ENCODE results near the gene APIP. TPM values are rescaled to one million over a fixed set of nuclear protein-coding genes. Genes with fewer than 3 reads are reported as not detected.

APIP gene
- total and polyA plus RNA-seq, 2 donors (not counting 1 experiment from before 2014, with no cell fraction given), result 32.2 to 32.7 TPM

DNA sequence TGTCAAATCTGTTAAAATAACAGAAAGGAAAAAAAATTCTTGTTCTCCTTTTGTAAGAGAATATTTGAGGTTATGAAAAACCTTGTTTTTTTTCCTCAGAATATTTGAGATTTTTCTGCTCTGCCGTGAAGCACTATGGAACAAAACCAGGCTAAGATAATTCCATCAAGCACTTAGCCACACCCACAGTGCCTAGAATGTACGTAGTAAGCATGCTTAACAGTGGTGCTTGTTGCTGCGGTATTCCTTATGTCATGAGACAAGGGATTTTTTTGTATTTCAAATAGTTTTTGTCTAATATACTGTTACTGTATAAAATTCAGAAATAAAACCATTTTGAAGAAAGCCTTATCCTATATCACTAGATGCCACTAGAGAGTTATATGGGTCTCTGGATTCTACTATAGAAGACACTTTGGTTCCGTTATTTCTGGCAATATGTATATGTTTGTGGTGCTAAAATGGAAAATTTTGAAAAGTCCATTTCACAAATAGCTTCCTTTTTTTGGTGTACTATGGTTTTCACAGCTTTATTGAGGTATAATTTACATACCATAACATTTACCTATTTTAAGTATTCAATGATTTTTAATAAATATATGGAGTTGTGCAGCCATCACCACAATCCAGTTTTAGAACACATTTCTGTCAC lies 24.0 kb upstream of the APIP start:
- peak; percentile 12 to 88 for DNase-seq (ENCODE audit: low read depth in 2 of 2)
- H3K27ac ChIP-seq (ENCODE audit: insufficient read depth, low read length), result no peak overlapping the region
- H3K79me2 ChIP-seq (ENCODE audit: control insufficient read depth, insufficient read depth, low read length), result peaks cover 6% of the 10 kb centered on the region
- H3K9ac ChIP-seq (ENCODE audit: insufficient read depth, low read length), result no peak overlapping the region
- no peaks in the 10 kb centered on the region for H3K36me3 ChIP-seq (ENCODE audit: control insufficient read depth, insufficient read depth, low read length)
- no peak overlapping the region for H3K4me3 ChIP-seq (replicated peaks in 1 of 4; ENCODE audit: control extremely low read depth in 1 of 4, insufficient read depth in 1 of 4, low read depth in 3 of 4, low read length in 4 of 4)
- no peak overlapping the region for H3K4me2 ChIP-seq (ENCODE audit: extremely low read depth, insufficient read depth, low read length)
- H3K27me3 ChIP-seq (ENCODE audit: control insufficient read depth, insufficient read depth, low read length), result no peaks in the 10 kb centered on the region
- no peak overlapping the region for H2AFZ ChIP-seq (ENCODE audit: low read length)
- TF ChIP-seq EZH2 (IDR thresholded peaks at IDR 0.05; ENCODE audit: low read length, missing control alignments), result no peak
- TF ChIP-seq, protein P1, sequence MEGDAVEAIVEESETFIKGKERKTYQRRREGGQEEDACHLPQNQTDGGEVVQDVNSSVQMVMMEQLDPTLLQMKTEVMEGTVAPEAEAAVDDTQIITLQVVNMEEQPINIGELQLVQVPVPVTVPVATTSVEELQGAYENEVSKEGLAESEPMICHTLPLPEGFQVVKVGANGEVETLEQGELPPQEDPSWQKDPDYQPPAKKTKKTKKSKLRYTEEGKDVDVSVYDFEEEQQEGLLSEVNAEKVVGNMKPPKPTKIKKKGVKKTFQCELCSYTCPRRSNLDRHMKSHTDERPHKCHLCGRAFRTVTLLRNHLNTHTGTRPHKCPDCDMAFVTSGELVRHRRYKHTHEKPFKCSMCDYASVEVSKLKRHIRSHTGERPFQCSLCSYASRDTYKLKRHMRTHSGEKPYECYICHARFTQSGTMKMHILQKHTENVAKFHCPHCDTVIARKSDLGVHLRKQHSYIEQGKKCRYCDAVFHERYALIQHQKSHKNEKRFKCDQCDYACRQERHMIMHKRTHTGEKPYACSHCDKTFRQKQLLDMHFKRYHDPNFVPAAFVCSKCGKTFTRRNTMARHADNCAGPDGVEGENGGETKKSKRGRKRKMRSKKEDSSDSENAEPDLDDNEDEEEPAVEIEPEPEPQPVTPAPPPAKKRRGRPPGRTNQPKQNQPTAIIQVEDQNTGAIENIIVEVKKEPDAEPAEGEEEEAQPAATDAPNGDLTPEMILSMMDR (conservative IDR thresholded peaks at IDR 0.05 in 1 of 2, IDR thresholded peaks at IDR 0.05 in 1 of 2; ENCODE audit: low read depth in 1 of 2, low read length in 2 of 2), result peak in 1 of 2 donors; percentile 12
- H3K4me1 ChIP-seq (ENCODE audit: control insufficient read depth, extremely low read depth, insufficient read depth, low read length), result no peaks in the 10 kb centered on the region
- H3K9me3 ChIP-seq (ENCODE audit: control insufficient read depth, insufficient read depth, low read depth, low read length), result no peaks in the 10 kb centered on the region
- H4K20me1 ChIP-seq (ENCODE audit: control insufficient read depth, extremely low read depth, insufficient read depth, low read length), result no peaks in the 10 kb centered on the region

DNA sequence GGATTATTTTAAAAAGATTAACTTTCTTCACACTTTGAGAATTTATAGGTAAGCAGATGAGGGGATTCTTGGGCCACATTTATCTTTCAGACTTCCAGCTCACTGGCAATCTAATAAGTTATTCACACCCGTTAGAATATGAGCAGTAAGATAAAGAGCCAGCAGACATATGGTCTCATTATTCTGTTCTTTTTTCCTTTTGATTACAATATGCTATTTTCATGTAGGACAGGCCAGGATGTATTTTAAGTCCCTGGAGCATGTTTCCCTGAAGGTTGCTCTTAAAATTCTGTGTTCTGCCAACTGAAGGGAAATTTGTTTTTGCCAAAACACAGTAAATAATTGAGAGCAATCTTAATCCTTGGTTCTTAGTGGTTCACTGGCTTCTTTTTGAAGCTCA lies 22.4 kb upstream of the APIP start:
- Histone ChIP-seq H3K27me3 (ENCODE audit: control insufficient read depth, insufficient read depth, low read length) (no peaks in the 10 kb centered on the region), H3K27ac (ENCODE audit: insufficient read depth, low read length) (no peak overlapping the region), H3K9ac (ENCODE audit: insufficient read depth, low read length) (no peak overlapping the region), H3K79me2 (ENCODE audit: control insufficient read depth, insufficient read depth, low read length) (peaks cover 6% of the 10 kb centered on the region), H3K36me3 (ENCODE audit: control insufficient read depth, insufficient read depth, low read length) (no peaks in the 10 kb centered on the region), H3K4me2 (ENCODE audit: extremely low read depth, insufficient read depth, low read length) (no peak overlapping the region), H3K4me1 (ENCODE audit: control insufficient read depth, extremely low read depth, insufficient read depth, low read length) (no peaks in the 10 kb centered on the region), H3K9me3 (ENCODE audit: control insufficient read depth, insufficient read depth, low read depth, low read length) (no peaks in the 10 kb centered on the region), H2AFZ (ENCODE audit: low read length) (no peak overlapping the region), H4K20me1 (ENCODE audit: control insufficient read depth, extremely low read depth, insufficient read depth, low read length) (no peaks in the 10 kb centered on the region), H3K4me3 (replicated peaks in 1 of 4; ENCODE audit: control extremely low read depth in 1 of 4, insufficient read depth in 1 of 4, low read depth in 3 of 4, low read length in 4 of 4) (no peak overlapping the region)
- TF ChIP-seq EZH2 (IDR thresholded peaks at IDR 0.05; ENCODE audit: low read length, missing control alignments), result no peak
- TF ChIP-seq, protein P1 (conservative IDR thresholded peaks at IDR 0.05 in 1 of 2, IDR thresholded peaks at IDR 0.05 in 1 of 2; ENCODE audit: low read depth in 1 of 2, low read length in 2 of 2), result no peak
- no peak for DNase-seq (ENCODE audit: low read depth in 2 of 2)

DNA sequence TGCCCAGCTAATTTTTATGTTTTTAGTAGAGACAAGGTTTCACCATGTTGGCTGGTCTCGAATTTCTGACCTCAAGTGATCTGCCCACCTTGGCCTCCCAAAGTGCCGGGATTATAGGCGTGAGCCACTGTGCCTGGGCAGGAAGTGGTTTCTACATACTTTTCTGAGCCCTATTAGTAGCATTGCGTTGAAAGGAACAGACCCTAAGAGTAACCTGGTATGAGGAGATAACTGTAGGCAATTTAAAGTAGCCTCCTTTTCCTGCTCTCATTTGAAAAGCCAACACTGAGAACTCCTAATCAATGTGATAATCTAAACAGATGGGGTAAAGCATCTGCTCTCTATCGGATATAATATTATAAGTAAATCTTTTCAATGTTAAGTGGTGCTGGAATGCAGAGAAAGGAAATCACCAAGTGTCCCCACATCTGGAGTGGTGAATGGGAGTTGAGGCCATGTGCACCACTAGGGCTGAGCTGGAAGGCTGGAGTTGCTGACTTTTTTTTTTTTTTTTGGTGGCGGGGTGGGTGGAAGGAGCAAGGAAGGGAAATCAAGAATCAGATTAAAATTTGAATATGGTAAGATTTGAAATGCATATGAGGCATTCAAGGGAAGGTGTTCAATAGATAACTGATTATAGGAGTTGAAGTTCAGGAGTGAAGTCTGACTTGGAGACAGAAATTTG lies 20.9 kb upstream of the APIP start:
- Histone ChIP-seq H3K27me3 (ENCODE audit: control insufficient read depth, insufficient read depth, low read length) (no peaks in the 10 kb centered on the region), H3K79me2 (ENCODE audit: control insufficient read depth, insufficient read depth, low read length) (peaks cover 4% of the 10 kb centered on the region), H3K36me3 (ENCODE audit: control insufficient read depth, insufficient read depth, low read length) (no peaks in the 10 kb centered on the region), H3K4me1 (ENCODE audit: control insufficient read depth, extremely low read depth, insufficient read depth, low read length) (no peaks in the 10 kb centered on the region), H3K9ac (ENCODE audit: insufficient read depth, low read length) (no peak overlapping the region), H2AFZ (ENCODE audit: low read length) (no peak overlapping the region), H3K9me3 (ENCODE audit: control insufficient read depth, insufficient read depth, low read depth, low read length) (no peaks in the 10 kb centered on the region), H3K27ac (ENCODE audit: insufficient read depth, low read length) (no peak overlapping the region), H4K20me1 (ENCODE audit: control insufficient read depth, extremely low read depth, insufficient read depth, low read length) (no peaks in the 10 kb centered on the region), H3K4me3 (replicated peaks in 1 of 4; ENCODE audit: control extremely low read depth in 1 of 4, insufficient read depth in 1 of 4, low read depth in 3 of 4, low read length in 4 of 4) (no peak overlapping the region), H3K4me2 (ENCODE audit: extremely low read depth, insufficient read depth, low read length) (no peak overlapping the region)
- DNase-seq (ENCODE audit: low read depth in 2 of 2), result no peak
- TF ChIP-seq EZH2 (IDR thresholded peaks at IDR 0.05; ENCODE audit: low read length, missing control alignments), result no peak
- TF ChIP-seq, protein P1 (conservative IDR thresholded peaks at IDR 0.05 in 1 of 2, IDR thresholded peaks at IDR 0.05 in 1 of 2; ENCODE audit: low read depth in 1 of 2, low read length in 2 of 2), result no peak

Data from fibroblast of lung (primary cell).